Stimulated activated CD4-positive, alpha-beta T cell treated with anti-CD3 and anti-CD28 coated beads, Interleukin-2, amount 100 ng/mL, for 24 hours (primary cell): Measurements from ENCODE around the gene MAPK4.

Experiments used
- DNase-seq, 2 donors: peaks; one replicate each; pipeline ENCODE4 v3.0.0-alpha.2; 2020

The MAPK4 gene

GRCh38 chr18:50626317-50626716 is 66.4 kb downstream of the MAPK4 start:
- DNase-seq: no peak

- DNase-seq: no peak
Observed at GRCh38 chr18:50627594-50628532, 68.0 kb downstream of the MAPK4 start.

- no peak for DNase-seq
Observed at GRCh38 chr18:50628533-50628905, 68.6 kb downstream of the MAPK4 start.

- no peak for DNase-seq
Observed at GRCh38 chr18:50629148-50629631, 69.3 kb downstream of the MAPK4 start.

- DNase-seq: no peak
Observed at GRCh38 chr18:50630895-50631294, 71.0 kb downstream of the MAPK4 start.

- no peak for DNase-seq
Observed at GRCh38 chr18:50632895-50633515, 73.1 kb downstream of the MAPK4 start.

GRCh38 chr18:50633992-50634391 is 74.1 kb downstream of the MAPK4 start:
- DNase-seq: no peak

GRCh38 chr18:50636366-50637057 is 76.6 kb downstream of the MAPK4 start:
- no peak for DNase-seq

GRCh38 chr18:50638016-50638883 is 78.4 kb downstream of the MAPK4 start:
- DNase-seq: no peak

- DNase-seq: no peak
Observed at GRCh38 chr18:50638884-50639420, 79.1 kb downstream of the MAPK4 start.

GRCh38 chr18:50639711-50640110 is 79.8 kb downstream of the MAPK4 start:
- DNase-seq: no peak

GRCh38 chr18:50642439-50642838 is 82.6 kb downstream of the MAPK4 start:
- DNase-seq: no peak

- DNase-seq: no peak
Observed at GRCh38 chr18:50644146-50644545, 84.3 kb downstream of the MAPK4 start.

GRCh38 chr18:50644807-50645206 is 84.9 kb downstream of the MAPK4 start:
- no peak for DNase-seq

- no peak for DNase-seq
Observed at GRCh38 chr18:50647237-50647636, 87.3 kb downstream of the MAPK4 start.

GRCh38 chr18:50647792-50648191 is 87.9 kb downstream of the MAPK4 start:
- DNase-seq: no peak

- DNase-seq: no peak
Observed at GRCh38 chr18:50649821-50650220, 89.9 kb downstream of the MAPK4 start.

- DNase-seq: no peak
Observed at GRCh38 chr18:50651334-50651733, 91.4 kb downstream of the MAPK4 start.

- no peak for DNase-seq
Observed at GRCh38 chr18:50653402-50654093, 93.7 kb downstream of the MAPK4 start.

GRCh38 chr18:50654211-50654610 is 94.3 kb downstream of the MAPK4 start:
- DNase-seq: no peak
